GM19043 (cell line): ENCODE results near the gene STAT6.
"Not testable (repeated sequence)": the region's sequence is repeated elsewhere in the genome, so short reads cannot be mapped to it uniquely, and the experiment has no call there.

Source experiments
- ATAC-seq: cut with Tn5 transposase; IDR thresholded peaks from one replicate; pipeline ENCODE4 v1.9.1; 2021; ENCODE audit warnings: low read depth; ENCODE audit not compliant: unreplicated experiment

STAT6 gene

DNA sequence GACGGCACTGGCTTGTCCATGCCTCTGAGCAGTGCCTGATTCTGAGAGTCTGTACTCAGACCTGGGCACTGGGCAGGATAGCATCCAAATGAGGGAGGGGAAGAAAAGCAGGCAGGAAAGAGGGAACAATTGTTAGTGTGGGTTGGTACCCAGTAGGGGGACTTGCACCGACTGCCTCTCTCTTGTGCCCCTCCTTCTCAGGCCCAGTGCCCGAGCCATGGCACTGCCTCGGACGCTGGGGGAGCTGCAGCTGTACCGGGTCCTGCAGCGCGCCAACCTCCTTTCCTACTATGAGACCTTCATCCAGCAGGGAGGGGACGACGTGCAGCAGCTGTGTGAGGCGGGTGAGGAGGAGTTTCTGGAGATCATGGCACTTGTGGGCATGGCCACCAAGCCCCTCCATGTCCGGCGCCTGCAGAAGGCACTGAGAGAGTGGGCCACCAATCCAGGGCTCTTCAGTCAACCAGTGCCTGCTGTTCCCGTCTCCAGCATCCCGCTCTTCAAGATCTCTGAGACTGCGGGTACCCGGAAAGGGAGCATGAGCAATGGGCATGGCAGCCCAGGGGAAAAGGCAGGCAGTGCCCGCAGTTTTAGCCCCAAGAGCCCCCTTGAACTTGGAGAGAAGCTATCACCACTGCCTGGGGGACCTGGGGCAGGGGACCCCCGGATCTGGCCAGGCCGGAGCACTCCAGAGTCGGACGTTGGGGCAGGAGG lies 20.1 kb downstream of the STAT6 start:
- no peak for ATAC-seq

DNA sequence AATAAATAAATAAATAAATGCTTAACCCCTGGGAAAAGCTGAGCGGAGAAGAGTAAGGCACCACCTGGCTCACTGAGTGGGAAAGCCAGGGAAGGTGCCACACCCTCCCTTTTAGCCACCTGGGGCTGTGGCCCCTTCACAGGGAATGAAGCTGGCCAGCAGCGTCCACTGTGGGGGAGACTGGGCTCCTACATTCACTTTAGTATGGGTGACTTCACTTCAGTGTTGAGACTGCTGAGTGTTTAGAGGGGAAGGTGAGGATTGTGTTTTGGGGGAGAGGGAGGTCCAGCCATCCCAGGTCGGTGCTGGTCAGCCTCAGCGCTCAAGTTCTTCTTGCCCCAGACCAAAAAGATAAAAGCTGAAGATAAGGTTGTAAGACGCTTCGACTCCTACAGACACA lies 20.7 kb downstream of the STAT6 start:
- no peak for ATAC-seq

GRCh38 chr12:57089271-57090245 lies 21.6 kb downstream of the STAT6 start:
- ATAC-seq: no peak

GRCh38 chr12:57088354-57089270 lies 22.6 kb downstream of the STAT6 start, which contains the start of gene NAB2:
TSS of gene NAB2 (plus strand) at chr12:57089114. CDS start at chr12:57089272, 158 bp downstream.
- ATAC-seq: peak; percentile 61

GRCh38 chr12:57087691-57088353 lies 23.3 kb downstream of the STAT6 start:
- ATAC-seq: peak; percentile 39

- ATAC-seq: peak; percentile 20
Measured at GRCh38 chr12:57087010-57087690, 24.0 kb downstream of the STAT6 start.

GRCh38 chr12:57086493-57087009 lies 24.6 kb downstream of the STAT6 start:
- ATAC-seq: no peak

GRCh38 chr12:57085999-57086492 lies 25.1 kb downstream of the STAT6 start:
- ATAC-seq: no peak

- ATAC-seq: no peak
Measured at GRCh38 chr12:57080855-57081254, 30.3 kb downstream of the STAT6 start.

- ATAC-seq: no peak
Measured at GRCh38 chr12:57079821-57080220, 31.3 kb downstream of the STAT6 start.

- peak; percentile 95 for ATAC-seq
Measured at GRCh38 chr12:57078519-57079404, 32.4 kb downstream of the STAT6 start, which contains the start of gene NEMP1. TSS of gene NEMP1 (minus strand) at chr12:57078791. CDS start at chr12:57078745, 46 bp downstream.

- ATAC-seq: not testable (repeated sequence)
Measured at GRCh38 chr12:57073566-57074450, 37.4 kb downstream of the STAT6 start.

DNA sequence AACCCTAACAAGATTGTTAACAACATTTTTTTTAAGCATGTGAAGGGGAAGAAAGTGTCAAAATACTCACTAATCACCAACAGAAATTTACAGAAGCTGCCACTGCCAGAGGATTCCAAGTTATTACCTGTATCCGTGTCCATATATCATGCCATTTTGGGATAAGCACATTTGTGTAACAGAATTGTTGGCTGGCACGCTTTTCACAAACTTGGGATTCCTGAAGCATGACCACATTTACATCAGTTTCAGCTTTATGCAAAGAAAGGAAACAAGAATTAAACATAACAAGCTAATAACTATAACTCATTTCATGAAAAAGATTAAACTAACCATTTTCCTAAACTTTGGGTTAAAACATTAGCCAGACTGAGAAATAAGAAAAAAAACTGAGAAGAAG lies 38.5 kb downstream of the STAT6 start:
- ATAC-seq: no peak

- peak; percentile 81 for ATAC-seq
Measured at GRCh38 chr12:57069523-57069922, 41.6 kb downstream of the STAT6 start.

DNA sequence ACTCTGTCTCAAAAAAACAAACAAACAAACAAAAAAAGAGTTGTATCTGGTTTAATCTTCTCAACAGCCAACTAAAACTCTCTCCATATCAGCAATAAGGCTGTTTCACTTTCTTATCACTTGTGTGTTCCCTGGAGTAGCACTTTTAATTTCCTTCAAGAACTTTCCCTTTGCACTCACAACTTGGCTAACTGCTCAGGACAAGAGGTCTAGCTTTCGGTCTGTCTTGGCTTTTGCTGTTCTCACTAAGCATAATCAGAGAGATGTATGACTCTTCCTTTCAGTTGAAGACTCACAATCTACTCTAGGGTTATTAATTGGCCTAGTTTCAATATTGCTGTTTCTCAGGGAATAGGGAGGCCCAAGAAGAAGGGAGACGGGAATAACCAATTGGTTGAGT lies 44.9 kb downstream of the STAT6 start:
- no peak for ATAC-seq

- peak; percentile 86 for ATAC-seq
Measured at GRCh38 chr12:57063991-57064685, 47.0 kb downstream of the STAT6 start.
